Omental fat pad (tissue), 4 donors: ENCODE measurements around the gene TMEM9. TPM values are rescaled to one million over a fixed set of nuclear protein-coding genes. Genes with fewer than 3 reads are reported as not detected.

Experiments used
- ATAC-seq: fragments of 150-250 bp; one replicate; pipeline ENCODE4 v1.9.1; 2016; ENCODE audit warnings: mild to moderate bottlenecking, moderate library complexity; ENCODE audit not compliant: low FRiP score
- DNase-seq: peaks from one replicate; pipeline ENCODE4 v3.0.0-alpha.2; 2019; ENCODE audit warnings: low spot score
- CTCF ChIP-seq, 3 donors: fragments of 450-650 bp; IDR thresholded peaks; one replicate each; pipeline ENCODE4 v1.5.1; 2016 to 2017; ENCODE audit warnings: antibody characterized with exemption in 3 of 3, mild to moderate bottlenecking in 3 of 3, moderate library complexity in 2 of 3
- total RNA-seq, 4 donors: library from RNA; depleted of rRNA; stranded (reverse); fragments of >200 nt; gene quantifications; one replicate each; pipeline ENCODE4 v1.1.0, GENCODE V29; 2016

The TMEM9 gene
- total RNA-seq, 4 donors from 2014 or later: 26.2 to 53.8 (median 45.7) TPM

GRCh38 chr1:201138311-201138840 lies 15.9 kb downstream of the TMEM9 start:
- no peak for DNase-seq
- no peak for ATAC-seq
- TF ChIP-seq CTCF (IDR thresholded peaks at IDR 0.05): no peak

GRCh38 chr1:201137579-201138310 lies 16.5 kb downstream of the TMEM9 start:
- no peak for TF ChIP-seq CTCF (IDR thresholded peaks at IDR 0.05)
- DNase-seq (no peak), ATAC-seq (peak; percentile 59)

- TF ChIP-seq CTCF (IDR thresholded peaks at IDR 0.05): no peak
- DNase-seq (no peak), ATAC-seq (no peak)
Observed at GRCh38 chr1:201137024-201137392, 17.3 kb downstream of the TMEM9 start.

GRCh38 chr1:201136355-201137023 lies 17.8 kb downstream of the TMEM9 start:
- ATAC-seq: no peak
- no peak for DNase-seq
- no peak for TF ChIP-seq CTCF (IDR thresholded peaks at IDR 0.05)

GRCh38 chr1:201134405-201134804 lies 19.9 kb downstream of the TMEM9 start:
- no peak for TF ChIP-seq CTCF (IDR thresholded peaks at IDR 0.05)
- ATAC-seq: no peak
- no peak for DNase-seq

- TF ChIP-seq CTCF (IDR thresholded peaks at IDR 0.05): no peak
- DNase-seq: no peak
Observed at GRCh38 chr1:201131398-201131797, 22.9 kb downstream of the TMEM9 start.

More at GRCh38 chr1:201131398-201131797, 22.9 kb downstream of the TMEM9 start:
- ATAC-seq: no peak
